Body of pancreas (tissue), 4 donors: ENCODE results near the gene KCND2.

Experiments
- CTCF ChIP-seq, 7 experiments: fragments of 450-650 bp in 4 of 7; fragments of 200-600 bp in 3 of 7; sonication (generic) in 3 of 7; IDR thresholded peaks; one replicate each; pipeline ENCODE4 v1.5.1; 2016 to 2019; ENCODE audit warnings: antibody characterized with exemption in 7 of 7
- POLR2A ChIP-seq, 3 donors: fragments of 450-650 bp; IDR thresholded peaks; one replicate each; pipeline ENCODE4 v1.6.1; 2016; ENCODE audit warnings: antibody characterized with exemption in 3 of 3, mild to moderate bottlenecking in 2 of 3

DNA sequence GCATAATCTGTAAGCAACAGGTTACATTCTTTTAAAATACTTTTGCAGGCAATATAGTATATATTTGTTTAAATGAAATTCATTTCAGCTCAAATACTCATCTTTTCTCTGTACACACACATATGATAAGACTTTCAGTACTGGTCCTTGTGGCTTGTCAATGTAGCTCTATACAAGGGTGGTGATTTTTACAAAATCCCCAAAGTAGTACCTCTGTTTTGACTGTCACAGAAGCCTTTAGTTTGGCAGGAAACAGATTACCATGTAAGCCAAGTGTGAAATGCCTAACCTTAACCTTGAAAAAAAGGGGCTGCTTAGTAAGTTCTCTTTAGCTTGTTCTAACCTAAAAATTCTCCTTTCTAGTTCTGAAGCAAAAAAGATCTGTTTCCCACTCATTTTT is 87.9 kb downstream of the KCND2 start:
- TF ChIP-seq CTCF (IDR thresholded peaks at IDR 0.05) (no peak), POLR2A (IDR thresholded peaks at IDR 0.05) (no peak)
